Forelimb muscle (tissue), 1 donor: ENCODE results near the gene OR2T35. TPM values are rescaled to one million over a fixed set of nuclear protein-coding genes. Genes with fewer than 3 reads are reported as not detected.
"Not testable (repeated sequence)": the region's sequence is repeated elsewhere in the genome, so short reads cannot be mapped to it uniquely, and the experiment has no call there.

ENCODE experiments used
- DNase-seq: peaks from one replicate; pipeline ENCODE4 v3.0.0-alpha.2; 2013; ENCODE audit warnings: low read depth
- polyA plus RNA-seq: library from polyadenylated mRNA; unstranded; fragments of 120-200 nt; gene quantifications from one replicate; pipeline ENCODE4 v1.2.1, GENCODE V29; 2013; ENCODE audit not compliant: insufficient read length

The OR2T35 gene
- not detected for polyA plus RNA-seq

- not testable (repeated sequence) for DNase-seq
These were observed at the start of gene OR2T35 for GRCh38 chr1:248645178-248645577. Gene OR2T35 (minus strand): TSS chr1:248645278. CDS start chr1:248639258, 6,020 bp downstream.

- DNase-seq, result no peak
These were observed 46.6 kb upstream of the OR2T35 start for GRCh38 chr1:248691567-248692155.

GRCh38 chr1:248688527-248689298, 43.6 kb upstream of the OR2T35 start:
- DNase-seq, result no peak

- DNase-seq, result no peak
These were observed 41.7 kb upstream of the OR2T35 start for GRCh38 chr1:248686815-248687214.

GRCh38 chr1:248681651-248682050, 36.6 kb upstream of the OR2T35 start:
- DNase-seq, result no peak

- no peak for DNase-seq
These were observed 24.9 kb upstream of the OR2T35 start for GRCh38 chr1:248670003-248670402.

GRCh38 chr1:248663453-248664328, 18.6 kb upstream of the OR2T35 start:
- DNase-seq, result not testable (repeated sequence)

GRCh38 chr1:248656797-248657196, 11.7 kb upstream of the OR2T35 start:
- DNase-seq, result not testable (repeated sequence)

- not testable (repeated sequence) for DNase-seq
These were observed 10.3 kb upstream of the OR2T35 start, which contains the start of gene OR2T27 for GRCh38 chr1:248655354-248655753. Gene OR2T27 (minus strand): TSS chr1:248655528. CDS start chr1:248650884, 4,644 bp downstream.

- not testable (repeated sequence) for DNase-seq
These were observed 3.9 kb upstream of the OR2T35 start for GRCh38 chr1:248648770-248649536.

- not testable (repeated sequence) for DNase-seq
These were observed 2.0 kb downstream of the OR2T35 start for GRCh38 chr1:248642971-248643651.

- DNase-seq, result not testable (repeated sequence)
These were observed 3.5 kb downstream of the OR2T35 start for GRCh38 chr1:248641583-248641982.

- DNase-seq, result not testable (repeated sequence)
These were observed 4.2 kb downstream of the OR2T35 start for GRCh38 chr1:248640906-248641305.

GRCh38 chr1:248639652-248640051, 5.4 kb downstream of the OR2T35 start:
- DNase-seq, result not testable (repeated sequence)

GRCh38 chr1:248636612-248637011, 8.5 kb downstream of the OR2T35 start:
- DNase-seq, result not testable (repeated sequence)

GRCh38 chr1:248634991-248635390, 10.1 kb downstream of the OR2T35 start, which contains the start of gene OR2T11:
Gene OR2T11 (minus strand): TSS chr1:248635091. CDS start chr1:248627128, 7,963 bp downstream.
- not testable (repeated sequence) for DNase-seq

- DNase-seq, result no peak
These were observed 13.6 kb downstream of the OR2T35 start for GRCh38 chr1:248631354-248632008.

GRCh38 chr1:248630551-248630950, 14.5 kb downstream of the OR2T35 start:
- no peak for DNase-seq

- DNase-seq, result no peak
These were observed 16.9 kb downstream of the OR2T35 start for GRCh38 chr1:248627971-248628844.
